Measurements from ENCODE around the gene OGA.

Gene OGA

GRCh38 chr10:101834341-101834740, 16.1 kb upstream of the OGA start:
- no peak for TF ChIP-seq CTCF (IDR thresholded peaks at IDR 0.05; ENCODE audit: extremely low read depth, missing control alignments)
- no peak for DNase-seq (ENCODE audit: low spot score)

- no peak for DNase-seq (ENCODE audit: low spot score)
- TF ChIP-seq CTCF (IDR thresholded peaks at IDR 0.05; ENCODE audit: extremely low read depth, missing control alignments) = no peak
Measured at GRCh38 chr10:101833466-101833865, 15.2 kb upstream of the OGA start.

- no peak for TF ChIP-seq CTCF (IDR thresholded peaks at IDR 0.05; ENCODE audit: extremely low read depth, missing control alignments)
- no peak for DNase-seq (ENCODE audit: low spot score)
Measured at GRCh38 chr10:101832325-101832771, 14.1 kb upstream of the OGA start.

GRCh38 chr10:101831169-101831811, 13.0 kb upstream of the OGA start:
- no peak for TF ChIP-seq CTCF (IDR thresholded peaks at IDR 0.05; ENCODE audit: extremely low read depth, missing control alignments)
- DNase-seq (ENCODE audit: low spot score) = no peak

GRCh38 chr10:101830322-101831168, 12.3 kb upstream of the OGA start:
- DNase-seq (ENCODE audit: low spot score) = peak; percentile 91
- TF ChIP-seq CTCF (IDR thresholded peaks at IDR 0.05; ENCODE audit: extremely low read depth, missing control alignments) = no peak

GRCh38 chr10:101829561-101830315, 11.5 kb upstream of the OGA start:
- peak; percentile 94 for DNase-seq (ENCODE audit: low spot score)

More at GRCh38 chr10:101829561-101830315, 11.5 kb upstream of the OGA start:
- TF ChIP-seq CTCF (IDR thresholded peaks at IDR 0.05; ENCODE audit: extremely low read depth, missing control alignments) = no peak
